H1 (cell line): ENCODE results near the gene TTLL7. TPM values are rescaled to one million over a fixed set of nuclear protein-coding genes. Genes with fewer than 3 reads are reported as not detected.

Source experiments
- CTCF ChIA-PET: fragments of 300-600 bp; sonication (Branson Sonifier 250); formaldehyde crosslinking; loops from one replicate; lab custom pipeline; 2021; ENCODE audit not compliant: partially characterized antibody; lab: Charles Lee
- POLR2A ChIA-PET: fragments of 300-600 bp; sonication (Branson Sonifier 250); formaldehyde crosslinking; loops from one replicate; lab custom pipeline; 2021; ENCODE audit warnings: inconsistent platforms; ENCODE audit not compliant: partially characterized antibody; lab: Charles Lee
- DNase-seq, 2 experiments: peaks; one replicate each; pipeline versions ENCODE4 v3.0.0 to v3.0.0-alpha.2; 2010 to 2022; ENCODE audit warnings: low spot score in 2 of 2, low read depth in 1 of 2, mixed read lengths in 1 of 2
- FAIRE-seq: peaks from 2 replicates; lab custom pipeline; 2011; peaks lifted over from hg19 to GRCh38; lab: Jason Lieb, UNC
- H2AFZ ChIP-seq: 2 replicates; pipeline ENCODE4 v1.8.1; 2012; ENCODE audit warnings: low read length, inconsistent platforms
- H2AK5ac ChIP-seq: 2 replicates; pipeline ENCODE4 v1.6.1; 2013; ENCODE audit warnings: low read depth, low read length
- H2BK120ac ChIP-seq: replicated peaks from 2 replicates; pipeline ENCODE3; 2013; ENCODE audit warnings: low read depth, low read length, inconsistent platforms
- H2BK12ac ChIP-seq: 2 replicates; pipeline ENCODE4 v1.6.1; 2013; ENCODE audit warnings: low read depth, low read length
- H2BK15ac ChIP-seq: 2 replicates; pipeline ENCODE4 v1.6.1; 2013; ENCODE audit warnings: low read length
- H2BK20ac ChIP-seq: 2 replicates; pipeline ENCODE4 v1.6.1; 2013; ENCODE audit warnings: low read length
- H2BK5ac ChIP-seq: 2 replicates; pipeline ENCODE4 v1.6.1; 2013; ENCODE audit warnings: low read depth, low read length
- H3K14ac ChIP-seq: 2 replicates; pipeline ENCODE4 v1.6.1; 2013; ENCODE audit warnings: inconsistent platforms; ENCODE audit not compliant: insufficient read length
- H3K18ac ChIP-seq: 2 replicates; pipeline ENCODE4 v1.6.1; 2013; ENCODE audit warnings: low read length; ENCODE audit errors: extremely low read depth
- H3K23ac ChIP-seq: 2 replicates; pipeline ENCODE4 v1.6.1; 2013; ENCODE audit warnings: inconsistent platforms; ENCODE audit not compliant: insufficient read length
- H3K23me2 ChIP-seq: 2 replicates; pipeline ENCODE4 v1.6.1; 2013; ENCODE audit warnings: low read depth, low read length
- H3K27ac ChIP-seq: 2 replicates; pipeline ENCODE4 v1.6.1; 2011; ENCODE audit warnings: low read depth, low read length, inconsistent platforms
- H3K27me3 ChIP-seq, 4 experiments: replicated peaks in 1 of 4; 1 replicate in 1 of 4; 2 replicates in 3 of 4; pipeline versions ENCODE4 v1.6.1 to v1.8.1; 2011 to 2013; ENCODE audit warnings: low read length in 3 of 4, mild to moderate bottlenecking in 3 of 4, inconsistent platforms in 2 of 4, mixed read lengths in 2 of 4, moderate library complexity in 1 of 4; ENCODE audit not compliant: control insufficient read depth in 3 of 4, insufficient read depth in 3 of 4; ENCODE audit errors: extremely low read depth in 1 of 4
- H3K36me3 ChIP-seq, 4 experiments: 2 replicates each; pipeline versions ENCODE4 v1.6.1 to v1.8.1; 2011 to 2013; ENCODE audit warnings: mild to moderate bottlenecking in 4 of 4, low read length in 3 of 4, moderate library complexity in 2 of 4, control low read depth in 1 of 4, inconsistent platforms in 1 of 4; ENCODE audit not compliant: insufficient read depth in 4 of 4, control insufficient read depth in 2 of 4
- H3K4ac ChIP-seq: replicated peaks from 2 replicates; pipeline ENCODE3; 2013; ENCODE audit warnings: low read length, low read depth, mixed read lengths, inconsistent platforms; ENCODE audit not compliant: insufficient read length
- H3K4me1 ChIP-seq, 4 experiments: replicated peaks in 1 of 4; 1 replicate in 1 of 4; 2 replicates in 3 of 4; pipeline versions ENCODE4 v1.6.1 to v1.8.1; 2011 to 2013; ENCODE audit warnings: low read length in 3 of 4, inconsistent platforms in 2 of 4, mixed read lengths in 1 of 4; ENCODE audit not compliant: insufficient read depth in 4 of 4, control insufficient read depth in 3 of 4
- H3K4me2 ChIP-seq, 2 experiments: 2 replicates each; pipeline versions ENCODE4 v1.6.1 to v1.8.1; 2011 to 2013; ENCODE audit warnings: low read depth in 2 of 2, low read length in 2 of 2, control low read depth in 1 of 2, inconsistent platforms in 1 of 2, mild to moderate bottlenecking in 1 of 2; ENCODE audit not compliant: insufficient read depth in 1 of 2
- H3K4me3 ChIP-seq, 4 experiments: fragments of 200-600, 300-600 bp in 1 of 4; sonication (generic), shearing (Covaris generic), sonication (Bioruptor Twin) in 1 of 4; 2 replicates each; pipeline versions ENCODE4 v1.5.1 to v1.8.1; 2011 to 2016; ENCODE audit warnings: low read length in 4 of 4, low read depth in 3 of 4, control low read depth in 2 of 4, inconsistent platforms in 2 of 4, mild to moderate bottlenecking in 2 of 4, mixed read lengths in 1 of 4, moderate library complexity in 1 of 4; ENCODE audit not compliant: insufficient read depth in 2 of 4; ENCODE audit errors: extremely low read depth in 1 of 4
- H3K56ac ChIP-seq: replicated peaks from 2 replicates; pipeline ENCODE3; 2013; ENCODE audit warnings: low read depth, mild to moderate bottlenecking, mixed read lengths, low read length, inconsistent platforms; ENCODE audit not compliant: insufficient read length
- H3K79me1 ChIP-seq: 2 replicates; pipeline ENCODE4 v1.6.1; 2013; ENCODE audit warnings: low read depth, low read length, control low read depth
- H3K79me2 ChIP-seq, 2 experiments: 2 replicates each; pipeline versions ENCODE4 v1.6.1 to v1.8.1; 2012 to 2013; ENCODE audit warnings: low read length in 2 of 2, mild to moderate bottlenecking in 2 of 2, inconsistent platforms in 1 of 2; ENCODE audit not compliant: insufficient read depth in 2 of 2, control insufficient read depth in 1 of 2
- H3K9ac ChIP-seq, 4 experiments: replicated peaks in 1 of 4; 1 replicate in 1 of 4; 2 replicates in 3 of 4; pipeline versions ENCODE4 v1.6.1 to v1.8.1; 2011 to 2013; ENCODE audit warnings: low read depth in 3 of 4, low read length in 3 of 4, control low read depth in 2 of 4, mild to moderate bottlenecking in 2 of 4, moderate library complexity in 2 of 4, inconsistent platforms in 1 of 4; ENCODE audit errors: extremely low read depth in 1 of 4
- H3K9me3 ChIP-seq, 2 experiments: 2 replicates each; pipeline versions ENCODE4 v1.6.1 to v1.8.1; 2012 to 2013; ENCODE audit warnings: mild to moderate bottlenecking in 2 of 2, moderate library complexity in 2 of 2, control low read depth in 1 of 2, inconsistent platforms in 1 of 2, low read depth in 1 of 2, low read length in 1 of 2, mixed read lengths in 1 of 2; ENCODE audit not compliant: insufficient read depth in 2 of 2
- H4K20me1 ChIP-seq, 2 experiments: replicated peaks in 1 of 2; 2 replicates each; pipeline versions ENCODE3 to v1.8.1; 2011 to 2013; ENCODE audit warnings: inconsistent platforms in 2 of 2, low read length in 2 of 2, mild to moderate bottlenecking in 1 of 2; ENCODE audit not compliant: insufficient read depth in 2 of 2, control insufficient read depth in 1 of 2
- H4K5ac ChIP-seq: 2 replicates; pipeline ENCODE4 v1.6.1; 2013; ENCODE audit warnings: low read length, low read depth, mixed read lengths, inconsistent platforms; ENCODE audit not compliant: insufficient read length
- H4K8ac ChIP-seq: 2 replicates; pipeline ENCODE4 v1.8.0; 2013; ENCODE audit warnings: mild to moderate bottlenecking, moderate library complexity, low read length, inconsistent platforms; ENCODE audit not compliant: insufficient read depth; ENCODE audit errors: extremely low read depth
- H4K91ac ChIP-seq: replicated peaks from 2 replicates; pipeline ENCODE3; 2013; ENCODE audit warnings: low read length, mixed read lengths, inconsistent platforms; ENCODE audit not compliant: insufficient read length
- ASH2L ChIP-seq: fragments of 200-600, 300-600 bp; sonication (generic); IDR thresholded peaks from one replicate; pipeline ENCODE4 v1.7.1; 2017; ENCODE audit warnings: low read length
- BCL11A ChIP-seq, 2 experiments: IDR thresholded peaks; one replicate each; pipeline ENCODE4 v1.6.1; 2011; ENCODE audit warnings: low read depth in 2 of 2, low read length in 2 of 2, mild to moderate bottlenecking in 2 of 2
- CBX8 ChIP-seq: fragments of 300-800, 300-1000 bp; sonication (generic); IDR thresholded peaks from 2 replicates; pipeline ENCODE4 v1.7.1; 2016; ENCODE audit warnings: low read depth, low read length, borderline replicate concordance
- JUN ChIP-seq: IDR thresholded peaks from 2 replicates; pipeline ENCODE4 v1.6.1; 2011; ENCODE audit warnings: low read depth, mild to moderate bottlenecking, improper control_type of control experiment, low read length
- POU5F1 ChIP-seq: IDR thresholded peaks from 2 replicates; pipeline ENCODE4 v1.6.1; 2011; ENCODE audit warnings: low read depth, mild to moderate bottlenecking, low read length, moderate library complexity
- SRF ChIP-seq: IDR thresholded peaks from 2 replicates; pipeline ENCODE4 v1.6.1; 2011; ENCODE audit warnings: mild to moderate bottlenecking, low read depth, low read length, moderate library complexity
- WGBS, 2 experiments: shearing (Covaris generic) in 1 of 2; methylation state at CpG; one replicate each; pipeline versions ENCODE4 v1.1.6 to v1.1.7; 2013 to 2015; ENCODE audit warnings: low lambda C conversion rate in 2 of 2, mixed read lengths in 2 of 2, inconsistent platforms in 1 of 2, low coverage in 1 of 2, missing lambda C conversion rate in 1 of 2; ENCODE audit not compliant: insufficient replicate concordance in 2 of 2, insufficient coverage in 1 of 2, insufficient read length in 1 of 2; ENCODE audit errors: extremely low coverage in 1 of 2, missing lambda C conversion rate in 1 of 2; 5-methylcytosine and 5-hydroxymethylcytosine counted together
- polyA plus RNA-seq, 7 experiments: library from polyadenylated mRNA; depleted of rRNA in 3 of 7; stranded (reverse) in 5 of 7; unstranded in 2 of 7; fragments of >200 nt in 5 of 7; fragments of 200-250 nt in 2 of 7; gene quantifications; 1 replicate in 5 of 7; 2 replicates in 1 of 7; 4 replicates in 1 of 7; pipeline versions ENCODE4 v1.2.1 to v1.2.3, GENCODE V29; 2011 to 2013; ENCODE audit warnings: missing spikeins in 2 of 7, mixed read lengths in 2 of 7
- total RNA-seq: library from RNA; stranded (reverse); fragmentation: NEBNext Ultra II Directional; extraction: Animal tissue kit (Norgen Biotek cat#: 25700); gene quantifications from 2 replicates; pipeline ENCODE4 v1.2.1, GENCODE V29; 2021

Gene TTLL7
- total and polyA plus RNA-seq, 2 of the 8 experiments (the other 6 are each of a cell fraction or from before 2014, with no cell fraction given) = 1.9 to 7.9 TPM

DNA sequence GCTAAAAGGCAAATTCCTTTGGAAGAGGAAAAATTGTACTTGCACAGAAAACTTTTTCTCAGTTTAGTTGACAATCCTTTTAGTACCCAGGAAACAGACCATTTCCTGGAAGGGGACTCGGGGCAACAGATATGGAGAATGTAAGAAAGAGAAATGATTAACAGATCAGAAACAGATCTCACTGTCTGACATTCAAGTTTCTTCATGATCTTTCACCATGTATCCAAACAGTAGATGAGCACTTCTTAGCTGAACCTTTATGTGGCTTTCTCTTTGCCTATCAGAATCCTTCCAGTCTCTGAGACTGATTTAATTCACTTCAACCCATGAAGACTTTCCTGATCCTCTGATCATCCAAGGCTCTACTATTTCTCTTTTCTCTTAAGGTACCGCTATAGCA, 2.7 kb downstream of the TTLL7 start:
- no peak for DNase-seq
- H3K56ac ChIP-seq = no peak overlapping the region
- H3K4me3 ChIP-seq = no peak overlapping the region
- no peak overlapping the region for H3K27ac ChIP-seq
- H3K23ac ChIP-seq = no peak overlapping the region
- ChIA-PET CTCF (no interaction called here), POLR2A (no interaction called here)
- H2BK12ac ChIP-seq = no peak overlapping the region
- no peak overlapping the region for H3K9ac ChIP-seq
- 84% methylated on average over 2 of the region's 2 CpGs; no CpG with 5 or more reads in 1 of the 2 experiments for WGBS, 2 experiments
- no peak overlapping the region for H4K5ac ChIP-seq
- no peak overlapping the region for H3K14ac ChIP-seq
- H4K8ac ChIP-seq = no peak overlapping the region
- no peak overlapping the region for H2AK5ac ChIP-seq
- no peaks in the 10 kb centered on the region for H3K79me1 ChIP-seq
- no peak overlapping the region for H3K18ac ChIP-seq
- no peak overlapping the region for H2BK20ac ChIP-seq
- no peak overlapping the region for H3K4me2 ChIP-seq
- H3K4ac ChIP-seq = no peak overlapping the region
- no peak overlapping the region for H2BK5ac ChIP-seq
- H2AFZ ChIP-seq = no peak overlapping the region
- H3K4me1 ChIP-seq = peaks cover 0 to 2% (median 0%) of the 10 kb centered on the region in 4 experiments; a peak in 2 of 7 replicates
- peaks cover 4 to 34% (median 26%) of the 10 kb centered on the region in 4 experiments for H3K27me3 ChIP-seq
- H4K20me1 ChIP-seq = peaks cover 0 to 4% of the 10 kb centered on the region in 2 experiments
- no peaks in the 10 kb centered on the region for H3K79me2 ChIP-seq
- no peak overlapping the region for H2BK120ac ChIP-seq
- H2BK15ac ChIP-seq = no peak overlapping the region
- FAIRE-seq = no peak
- H4K91ac ChIP-seq = no peak overlapping the region
- no peaks in the 10 kb centered on the region for H3K9me3 ChIP-seq
- H3K23me2 ChIP-seq = peaks cover 4% of the 10 kb centered on the region; the same call in 1 of the 2 replicates
- no peaks in the 10 kb centered on the region for H3K36me3 ChIP-seq
- no peak for TF ChIP-seq SRF
- TF ChIP-seq JUN = no peak
- TF ChIP-seq POU5F1 = no peak
- no peak for TF ChIP-seq BCL11A (IDR thresholded peaks at IDR 0.05; ENCODE audit: low read depth in 2 of 2, low read length in 2 of 2)
- TF ChIP-seq CBX8 = no peak
- TF ChIP-seq ASH2L = no peak
